Neural cell (in vitro differentiated cells): ENCODE measurements around the gene STXBP4.

Experiments
- CTCF ChIP-seq: fragments of 450-650 bp; IDR thresholded peaks from 2 replicates; pipeline ENCODE4 v1.5.1; 2014; ENCODE audit warnings: antibody characterized with exemption, mild to moderate bottlenecking, moderate library complexity; ENCODE audit not compliant: poor library complexity, severe bottlenecking
- EP300 ChIP-seq: fragments of 450-650 bp; conservative IDR thresholded peaks from 2 replicates; pipeline ENCODE4 v1.6.1; 2014; ENCODE audit warnings: antibody characterized with exemption, mild to moderate bottlenecking, moderate library complexity; ENCODE audit not compliant: poor library complexity, severe bottlenecking
- EZH2 ChIP-seq: fragments of 200-600, 300-800 bp; shearing (Covaris generic), sonication (generic); IDR thresholded peaks from 2 replicates; pipeline ENCODE4 v1.6.1; 2014; ENCODE audit warnings: antibody characterized with exemption, low read length, borderline replicate concordance, mild to moderate bottlenecking; ENCODE audit not compliant: insufficient read depth, poor library complexity, severe bottlenecking
- MXI1 ChIP-seq: fragments of 450-650 bp; conservative IDR thresholded peaks from 2 replicates; pipeline ENCODE4 v1.6.1; 2014; ENCODE audit warnings: antibody characterized with exemption, mild to moderate bottlenecking; ENCODE audit not compliant: poor library complexity, severe bottlenecking
- POLR2AphosphoS5 ChIP-seq: IDR thresholded peaks from 2 replicates; pipeline ENCODE4 v1.6.1; 2012
- RAD21 ChIP-seq: fragments of 450-650 bp; conservative IDR thresholded peaks from 2 replicates; pipeline ENCODE4 v1.6.1; 2014; ENCODE audit warnings: antibody characterized with exemption, mild to moderate bottlenecking, moderate library complexity
- REST ChIP-seq: IDR thresholded peaks from 2 replicates; pipeline ENCODE4 v1.6.1; 2012; ENCODE audit warnings: borderline replicate concordance
- SMC3 ChIP-seq: fragments of 450-650 bp; conservative IDR thresholded peaks from 2 replicates; pipeline ENCODE4 v1.6.1; 2014; ENCODE audit warnings: antibody characterized with exemption, mild to moderate bottlenecking, moderate library complexity; ENCODE audit not compliant: poor library complexity
- TAF1 ChIP-seq: IDR thresholded peaks from 2 replicates; pipeline ENCODE4 v1.6.1; 2012; ENCODE audit warnings: low read depth

GRCh38 chr17:54945671-54946070 lies 22.9 kb upstream of the STXBP4 start:
- TF ChIP-seq CTCF (no peak), MXI1 (no peak), EP300 (no peak), POLR2AphosphoS5 (no peak), EZH2 (no peak), SMC3 (no peak), REST (no peak), TAF1 (no peak), RAD21 (no peak)
